Stimulated activated CD4-positive, alpha-beta T cell treated with anti-CD3 and anti-CD28 coated beads, Interleukin-15, amount 100 ng/mL, for 1 hour (primary cell): ENCODE results near the gene PCK2.

ENCODE experiments used
- DNase-seq, 2 donors: peaks; one replicate each; pipeline ENCODE4 v3.0.0-alpha.2; 2020; ENCODE audit warnings: low read depth in 1 of 2, low spot score in 1 of 2

Gene PCK2

DNA sequence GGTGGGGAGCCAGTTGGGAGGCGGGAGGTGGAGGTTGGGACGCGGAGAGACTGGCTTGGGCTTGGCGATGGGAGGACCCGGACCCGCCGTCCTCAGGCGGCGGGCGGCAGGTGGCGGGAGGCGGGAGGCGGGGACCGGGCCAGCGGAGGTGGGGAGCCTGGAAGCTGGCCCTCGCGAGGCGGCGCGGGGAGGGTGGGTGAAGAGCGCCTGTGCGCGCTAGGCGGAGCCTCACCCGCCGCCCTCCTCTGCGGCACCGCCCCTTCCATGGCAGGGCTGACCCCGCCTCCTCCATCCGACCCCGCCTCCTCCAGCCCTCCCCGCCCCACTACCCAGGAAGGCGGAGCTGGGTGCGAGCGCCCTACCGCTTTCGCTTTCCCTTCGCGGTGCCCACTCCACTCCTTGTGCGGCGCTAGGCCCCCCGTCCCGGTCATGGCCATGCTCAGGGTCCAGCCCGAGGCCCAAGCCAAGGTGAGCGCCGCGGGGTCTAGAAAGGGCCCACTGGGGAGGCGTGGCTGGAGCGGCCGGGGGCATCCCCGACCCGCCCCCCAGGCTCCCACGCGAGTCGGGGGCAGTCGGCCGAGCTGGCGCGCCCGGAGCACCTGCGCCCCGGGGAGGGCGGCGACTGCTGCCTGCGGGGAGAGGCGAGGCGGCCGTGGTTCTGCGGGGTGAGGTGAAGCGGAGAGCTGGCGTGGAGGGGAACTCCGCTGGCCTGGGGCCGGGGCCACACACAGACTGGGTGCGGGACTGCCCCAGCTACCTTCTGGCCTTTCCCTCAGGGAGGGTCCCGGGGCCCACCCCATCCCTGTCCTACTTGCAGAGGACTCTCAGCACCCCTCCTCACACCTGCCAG lies 41.9 kb downstream of the PCK2 start, which contains the start of gene PSME1:
TSS of gene PSME1 (plus strand) at position 361 of the 850 bp plus-strand sequence. CDS start at position 430, 69 bp downstream.
- DNase-seq, result peak; percentile 90 to 93

DNA sequence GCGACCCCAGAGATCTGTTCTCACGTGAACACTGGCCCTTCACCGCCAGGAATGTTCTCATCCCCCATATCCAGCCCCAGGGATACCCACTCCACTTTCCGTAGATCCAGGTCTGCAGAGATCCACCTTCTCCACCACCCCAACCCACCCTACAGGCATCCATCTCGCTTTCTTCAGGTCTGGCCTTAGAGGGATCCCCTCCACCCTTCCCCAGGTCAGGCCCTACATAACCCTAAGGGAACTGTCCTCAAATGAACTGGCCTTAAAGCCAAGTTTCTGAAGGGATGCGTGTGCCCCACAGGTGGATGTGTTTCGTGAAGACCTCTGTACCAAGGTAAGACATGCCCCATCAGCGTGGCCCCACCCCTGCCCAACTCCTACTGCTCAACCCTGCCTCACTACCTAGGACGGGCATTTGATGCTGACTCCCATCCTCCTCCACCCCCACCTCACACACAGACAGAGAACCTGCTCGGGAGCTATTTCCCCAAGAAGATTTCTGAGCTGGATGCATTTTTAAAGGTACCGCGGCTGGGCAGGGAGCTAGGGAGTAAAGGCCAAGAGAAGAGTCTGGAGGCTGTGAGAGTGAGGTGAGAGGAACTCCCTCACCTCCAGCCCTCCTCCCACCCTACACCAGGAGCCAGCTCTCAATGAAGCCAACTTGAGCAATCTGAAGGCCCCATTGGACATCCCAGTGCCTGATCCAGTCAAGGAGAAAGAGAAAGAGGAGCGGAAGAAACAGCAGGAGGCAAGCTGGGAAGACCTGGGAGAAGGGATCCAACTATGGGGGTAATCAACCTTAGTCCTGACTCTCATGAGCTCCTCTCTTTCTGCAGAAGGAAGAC lies 42.8 kb downstream of the PCK2 start:
- DNase-seq, result no peak

DNA sequence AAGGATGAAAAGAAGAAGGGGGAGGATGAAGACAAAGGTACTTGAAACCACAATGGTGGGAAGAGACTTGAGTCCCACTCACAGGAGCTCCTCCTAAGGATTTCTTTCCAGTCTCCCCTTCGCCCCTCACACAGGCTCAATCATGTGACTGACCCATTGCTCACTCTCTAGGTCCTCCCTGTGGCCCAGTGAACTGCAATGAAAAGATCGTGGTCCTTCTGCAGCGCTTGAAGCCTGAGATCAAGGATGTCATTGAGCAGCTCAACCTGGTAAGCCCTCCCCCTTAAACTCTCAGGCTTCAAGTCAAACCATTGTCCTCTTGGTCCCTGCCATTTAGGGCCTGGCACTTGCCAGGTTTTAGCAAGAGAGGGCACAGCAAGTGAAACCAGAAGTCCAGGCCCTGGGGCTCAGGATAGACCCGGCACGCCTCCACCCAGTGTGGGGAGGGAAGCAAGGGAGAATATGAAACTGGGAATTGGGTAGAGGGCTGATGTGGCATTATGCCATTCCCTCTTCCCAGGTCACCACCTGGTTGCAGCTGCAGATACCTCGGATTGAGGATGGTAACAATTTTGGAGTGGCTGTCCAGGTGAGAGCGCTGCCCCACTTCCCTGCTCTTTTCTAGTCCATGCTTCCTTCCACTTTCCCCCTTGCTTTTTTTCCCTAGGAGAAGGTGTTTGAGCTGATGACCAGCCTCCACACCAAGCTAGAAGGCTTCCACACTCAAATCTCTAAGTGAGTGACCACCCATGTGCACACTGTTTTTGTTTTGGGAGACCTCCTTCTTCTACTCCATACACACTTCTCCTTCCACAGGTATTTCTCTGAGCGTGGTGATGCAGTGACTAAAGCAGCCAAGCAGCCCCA lies 43.7 kb downstream of the PCK2 start:
- no peak for DNase-seq

DNA sequence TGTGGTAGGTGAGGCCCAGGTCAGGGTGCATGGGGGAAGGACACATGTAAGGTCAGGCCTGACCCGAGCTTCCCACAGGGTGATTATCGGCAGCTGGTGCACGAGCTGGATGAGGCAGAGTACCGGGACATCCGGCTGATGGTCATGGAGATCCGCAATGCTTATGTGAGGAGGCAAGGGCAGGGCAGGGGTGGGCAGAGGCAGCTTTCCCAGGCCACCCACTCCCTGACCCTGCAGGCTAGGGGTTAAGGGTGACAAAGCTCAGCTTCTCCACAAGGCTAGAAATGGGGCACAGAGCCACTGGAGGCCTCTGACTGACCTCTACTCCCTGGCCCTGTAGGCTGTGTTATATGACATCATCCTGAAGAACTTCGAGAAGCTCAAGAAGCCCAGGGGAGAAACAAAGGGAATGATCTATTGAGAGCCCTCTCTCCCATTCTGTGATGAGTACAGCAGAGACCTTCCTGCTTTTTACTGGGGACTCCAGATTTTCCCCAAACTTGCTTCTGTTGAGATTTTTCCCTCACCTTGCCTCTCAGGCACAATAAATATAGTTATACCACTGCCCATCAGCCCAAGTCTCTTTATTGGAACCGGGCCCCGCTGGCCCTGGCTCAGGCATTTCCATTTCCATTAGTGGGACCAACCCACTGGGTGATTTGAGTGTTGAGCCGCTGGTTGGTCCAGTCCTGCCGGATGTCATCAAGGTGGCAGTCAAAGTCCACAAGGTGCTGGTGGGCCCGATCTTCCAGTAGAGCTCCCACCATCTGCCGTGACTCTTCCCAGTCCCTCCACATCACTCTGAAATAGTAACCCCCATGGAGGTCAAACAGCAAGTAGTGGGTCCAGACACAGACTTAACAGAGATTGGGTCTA lies 44.5 kb downstream of the PCK2 start:
- DNase-seq, result no peak

DNA sequence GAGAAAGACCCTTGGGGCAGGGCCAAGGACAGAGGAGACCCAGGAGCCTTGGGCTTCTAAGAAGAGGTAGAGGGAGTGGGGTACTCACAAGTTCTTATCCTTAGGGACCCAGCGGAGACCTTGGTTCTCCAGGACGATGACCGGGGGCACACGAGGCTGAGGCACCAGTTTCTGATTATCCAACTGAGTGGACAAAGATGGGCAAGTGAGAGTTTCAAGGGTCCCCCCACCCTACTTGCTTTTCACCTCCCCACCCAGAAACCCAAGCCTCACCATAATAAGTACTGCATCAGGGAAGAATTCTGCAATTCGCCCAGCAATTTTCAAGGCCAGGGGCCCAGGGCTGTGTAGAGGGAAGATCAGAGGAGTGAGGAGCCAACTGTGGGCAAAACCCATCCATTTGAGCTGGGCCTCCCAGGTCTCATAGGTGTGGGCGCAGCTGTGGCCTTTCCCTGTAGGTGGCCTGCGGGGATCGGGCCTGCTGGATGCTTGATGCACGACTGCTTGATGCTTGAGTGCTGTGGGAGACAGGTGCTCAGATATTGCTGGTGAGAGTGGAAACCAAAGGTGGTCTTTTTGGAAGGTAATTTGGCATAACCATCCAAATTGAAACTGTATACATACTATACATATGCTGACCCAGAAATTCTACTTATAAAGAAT lies 45.3 kb downstream of the PCK2 start:
- no peak for DNase-seq

DNA sequence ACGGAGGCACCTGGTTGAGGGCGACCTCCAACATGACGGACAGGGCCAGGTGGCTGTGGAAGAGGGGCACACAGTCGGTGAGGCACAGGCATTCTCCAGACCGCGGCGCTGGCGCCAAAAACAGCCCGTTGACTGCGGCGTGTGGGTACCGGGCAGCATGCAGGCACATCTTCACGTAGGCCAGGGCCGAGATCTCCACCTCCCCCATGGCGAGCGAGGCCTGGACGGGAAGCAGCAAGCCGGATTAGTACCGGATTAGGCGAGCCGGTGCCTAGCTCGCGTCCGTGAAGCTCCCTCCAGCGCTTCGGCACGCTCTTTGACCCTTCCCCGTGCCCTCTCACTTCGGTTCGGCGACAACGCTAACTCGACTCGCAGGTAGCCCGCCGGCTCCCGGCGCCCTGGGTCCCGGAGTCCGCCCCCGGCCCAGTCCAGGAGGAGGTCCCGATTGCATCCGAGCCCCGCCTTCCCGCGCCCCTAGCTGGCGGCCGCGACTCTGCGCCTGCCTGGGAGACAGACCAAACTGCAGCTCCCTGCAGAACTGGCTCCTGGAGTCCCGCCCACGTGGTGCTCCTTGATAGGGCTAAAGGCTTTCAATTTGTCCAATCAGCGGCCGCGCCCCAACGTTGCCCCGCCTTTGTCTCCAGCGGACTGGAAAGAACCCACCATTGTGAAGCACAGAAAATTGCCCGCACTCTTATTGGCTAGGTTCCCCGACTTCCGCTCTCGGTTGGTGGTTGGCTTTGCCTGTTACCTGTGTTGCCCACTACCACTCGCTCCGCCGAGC lies 47.2 kb downstream of the PCK2 start, which contains the start of gene EMC9:
TSS of gene EMC9 (minus strand) at position 495 of the 784 bp plus-strand sequence. CDS start at position 208, 287 bp downstream.
- DNase-seq, result peak; percentile 97 to 98

DNA sequence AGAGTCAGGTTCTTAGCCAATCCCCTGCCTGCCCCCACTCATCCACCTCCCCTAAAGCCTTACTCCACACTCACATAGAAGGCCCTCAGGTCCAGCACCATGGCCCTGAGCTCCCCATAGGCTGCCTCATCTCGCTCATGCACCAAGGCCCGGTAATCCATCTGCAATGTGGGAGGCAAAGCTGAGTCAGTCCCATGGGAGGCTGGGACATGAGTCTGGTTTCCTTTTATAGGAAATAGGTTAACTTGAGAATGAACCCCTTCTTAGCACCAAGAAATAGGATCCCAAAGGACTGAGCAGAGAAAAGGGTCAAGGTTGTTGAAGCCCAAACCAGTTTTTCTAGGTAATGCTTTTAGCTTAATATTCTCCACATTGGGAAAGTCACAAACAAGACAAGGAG lies 49.4 kb downstream of the PCK2 start:
- no peak for DNase-seq

DNA sequence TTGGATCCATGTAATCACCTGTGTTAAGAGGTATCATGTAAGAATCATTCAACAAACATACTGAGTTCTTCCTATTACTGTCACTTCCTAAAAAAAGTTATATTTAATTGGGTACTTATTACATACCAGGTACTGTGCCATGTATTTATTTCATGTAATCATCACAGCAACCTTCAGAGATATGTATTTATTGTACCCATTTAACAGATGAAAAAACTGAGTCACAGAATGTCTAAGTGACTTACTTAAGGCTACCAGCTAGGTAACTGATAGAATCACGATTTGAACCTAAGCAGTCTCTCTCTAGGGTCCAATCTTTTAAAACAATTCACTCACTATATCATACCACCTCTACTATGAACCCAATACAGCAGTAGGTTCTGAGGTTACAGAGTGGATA lies 50.3 kb downstream of the PCK2 start:
- DNase-seq, result no peak

DNA sequence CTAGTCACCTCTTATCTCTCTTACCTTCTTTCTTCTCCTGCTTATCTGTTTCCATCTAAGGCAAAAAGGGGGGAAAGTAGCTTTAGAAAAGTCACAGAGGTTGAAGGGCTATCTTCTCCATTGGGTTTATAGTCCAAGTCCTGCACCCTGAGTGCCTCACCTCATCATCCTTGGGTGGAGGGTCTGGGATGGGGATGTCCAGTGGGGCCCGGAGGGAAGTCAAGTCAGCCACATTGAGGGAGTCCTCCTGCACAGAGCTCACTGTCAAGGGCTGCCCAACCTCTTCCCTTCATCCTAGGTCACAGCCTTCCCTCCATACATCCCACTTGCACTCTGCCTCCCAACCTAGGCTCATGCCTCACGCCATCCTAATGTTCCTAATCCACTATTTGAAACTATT lies 51.1 kb downstream of the PCK2 start:
- no peak for DNase-seq

DNA sequence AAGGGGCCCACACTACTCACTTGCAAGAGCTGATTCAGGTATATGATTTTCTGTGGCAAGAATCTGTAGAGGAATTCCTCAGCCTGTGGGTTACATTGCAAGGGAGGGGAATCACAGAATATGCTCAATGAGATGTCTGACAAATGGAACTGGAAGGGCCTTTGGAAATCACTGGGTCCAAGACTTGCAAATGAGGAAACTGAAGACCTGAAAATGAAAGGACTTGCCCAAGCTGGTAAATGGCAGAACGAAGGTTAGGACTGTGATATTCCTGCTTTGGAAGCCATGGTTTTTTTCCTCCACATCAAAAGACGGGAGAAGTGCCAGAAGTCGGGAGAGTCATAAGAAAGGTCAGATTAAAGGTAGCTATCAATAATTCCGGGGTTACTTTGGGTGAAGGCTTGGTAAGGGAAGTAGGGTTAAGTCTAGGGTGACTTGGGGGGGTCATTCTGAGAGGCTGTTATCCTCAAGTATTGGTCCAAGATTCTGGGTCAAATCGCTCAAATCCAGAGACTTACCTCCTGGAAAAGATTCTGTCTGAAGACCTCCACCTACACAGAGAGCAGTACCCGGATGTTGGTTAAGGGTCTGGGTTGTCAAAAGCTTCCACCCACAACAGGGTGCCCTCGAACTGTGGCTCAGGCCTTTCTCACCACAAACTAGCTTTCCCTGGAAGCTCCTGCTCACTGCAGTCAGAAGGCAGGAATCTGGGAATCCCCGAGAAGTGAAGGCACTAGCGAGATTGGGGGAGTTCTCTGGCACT lies 51.8 kb downstream of the PCK2 start:
- DNase-seq, result no peak

DNA sequence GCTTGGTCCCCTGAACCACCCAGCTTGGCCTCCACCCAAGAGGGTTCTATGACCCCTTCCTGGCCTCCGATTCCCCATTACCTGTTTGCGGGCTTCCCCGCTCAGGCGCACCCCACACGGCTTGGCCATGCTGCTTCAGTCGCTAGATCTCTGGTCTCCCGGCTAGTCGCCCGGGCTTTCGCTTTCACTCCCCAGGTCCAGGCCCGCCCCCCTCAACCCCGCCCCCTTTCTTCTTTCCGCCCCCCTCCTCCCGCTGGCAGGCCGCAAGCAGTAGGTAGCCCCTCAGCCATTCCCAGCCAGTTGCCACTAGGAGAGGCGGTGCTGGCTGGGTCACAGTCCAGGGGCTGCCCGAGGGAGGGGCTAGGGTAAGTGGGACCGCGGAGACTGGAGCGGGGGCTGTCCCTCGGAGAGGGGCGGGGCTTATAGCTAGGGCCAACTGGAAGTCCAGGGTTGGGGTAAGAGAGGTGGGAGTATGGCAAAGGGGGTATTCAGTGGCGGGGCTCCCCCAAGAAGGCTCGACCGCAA lies 52.4 kb downstream of the PCK2 start, which contains the start of gene PSME2:
TSS of gene PSME2 (minus strand) at position 158 of the 525 bp plus-strand sequence. CDS start at position 129, 29 bp downstream.
- peak; percentile 61 to 63 for DNase-seq

DNA sequence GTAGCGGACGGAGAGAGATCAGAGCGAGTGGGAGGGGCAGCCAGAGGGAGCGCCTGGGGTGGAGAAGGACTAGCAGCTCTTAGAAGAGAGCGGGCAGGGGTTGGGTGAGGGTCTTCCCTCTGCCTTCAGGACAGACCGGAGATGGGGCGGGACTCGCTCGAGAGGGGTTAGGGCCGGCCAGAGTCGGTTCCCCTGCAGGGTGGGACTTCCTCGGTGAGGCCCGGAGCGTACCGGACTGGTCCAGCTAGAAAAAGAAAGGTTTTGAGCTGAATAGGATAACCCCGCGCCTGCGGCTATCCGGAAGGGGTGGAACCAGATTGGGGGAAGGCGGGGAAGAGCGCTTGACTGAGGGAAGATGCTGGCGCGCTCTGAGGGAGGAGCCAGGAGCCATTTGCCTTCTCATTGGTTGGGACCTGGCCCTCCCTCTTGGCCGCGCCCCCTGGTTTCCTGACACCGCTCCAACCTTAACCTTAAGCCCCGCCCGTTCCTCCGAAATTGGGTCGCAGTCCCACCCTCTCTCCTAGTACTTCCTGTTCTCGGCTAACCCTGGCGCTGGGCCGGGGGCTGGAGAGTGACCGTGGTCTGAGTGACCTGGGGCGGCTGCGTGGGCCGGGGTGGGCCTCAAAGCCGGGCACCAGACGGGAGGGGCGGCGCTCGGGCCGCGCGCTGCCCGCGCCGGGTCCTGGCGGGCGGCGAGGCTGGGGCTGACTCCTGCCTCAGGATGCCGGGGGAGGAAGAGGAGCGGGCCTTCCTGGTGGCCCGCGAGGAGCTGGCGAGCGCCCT lies 53.1 kb downstream of the PCK2 start, which contains the start of gene RNF31:
TSS of gene RNF31 (plus strand) at position 521 of the 783 bp plus-strand sequence. CDS start at position 722, 201 bp downstream.
- DNase-seq, result peak; percentile 91 to 94

DNA sequence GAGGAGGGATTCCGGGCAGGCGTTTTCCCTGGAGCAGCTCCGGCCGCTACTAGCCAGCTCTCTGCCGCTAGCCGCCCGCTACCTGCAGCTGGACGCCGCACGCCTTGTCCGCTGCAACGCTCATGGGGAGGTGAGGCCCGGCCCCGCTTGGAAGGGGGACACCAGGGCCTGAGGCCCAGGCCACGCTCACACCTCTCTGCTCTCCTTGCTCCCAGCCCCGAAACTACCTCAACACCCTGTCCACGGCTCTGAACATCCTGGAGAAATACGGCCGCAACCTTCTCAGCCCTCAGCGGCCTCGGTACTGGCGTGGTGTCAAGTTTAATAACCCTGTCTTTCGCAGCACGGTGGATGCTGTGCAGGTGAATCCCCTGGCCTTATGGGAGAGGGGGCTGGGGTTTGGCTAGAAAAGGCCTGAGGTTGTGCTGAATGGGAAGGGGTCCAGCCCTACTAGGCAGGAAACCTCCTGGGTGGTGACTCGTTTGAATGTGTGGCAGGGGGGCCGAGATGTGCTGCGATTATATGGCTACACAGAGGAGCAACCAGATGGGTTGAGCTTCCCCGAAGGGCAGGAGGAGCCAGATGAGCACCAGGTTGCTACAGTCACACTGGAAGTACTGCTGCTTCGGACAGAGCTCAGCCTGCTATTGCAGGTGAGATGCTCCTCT lies 53.8 kb downstream of the PCK2 start:
- DNase-seq, result no peak

DNA sequence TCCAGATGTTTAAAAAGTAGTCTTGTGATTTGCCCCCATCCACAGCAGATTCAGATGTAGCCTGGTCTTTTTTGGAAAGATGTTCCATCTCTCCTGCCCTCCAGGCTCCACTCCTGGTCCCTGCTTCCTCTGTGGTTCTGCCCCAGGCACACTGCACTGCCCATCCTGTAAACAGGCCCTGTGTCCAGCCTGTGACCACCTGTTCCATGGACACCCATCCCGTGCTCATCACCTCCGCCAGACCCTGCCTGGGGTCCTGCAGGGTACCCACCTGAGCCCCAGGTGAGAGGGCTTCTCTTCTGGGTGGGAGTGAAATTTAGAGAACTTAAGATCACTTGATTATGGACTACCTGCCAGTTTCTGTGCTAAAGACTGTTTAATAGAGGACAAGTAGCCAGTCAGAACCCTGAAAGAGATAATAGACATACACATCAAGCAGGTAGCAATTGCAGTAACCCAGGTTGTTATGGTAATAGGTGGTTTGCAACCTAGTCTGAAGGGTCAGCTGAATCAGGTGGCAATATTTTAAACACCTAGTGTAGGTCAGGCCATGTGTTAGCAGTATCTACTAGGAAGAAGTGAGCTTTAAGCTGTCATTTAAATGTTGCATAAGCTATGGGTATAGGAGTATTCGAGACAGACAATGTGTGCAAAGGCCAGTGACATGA lies 55.3 kb downstream of the PCK2 start:
- no peak for DNase-seq

DNA sequence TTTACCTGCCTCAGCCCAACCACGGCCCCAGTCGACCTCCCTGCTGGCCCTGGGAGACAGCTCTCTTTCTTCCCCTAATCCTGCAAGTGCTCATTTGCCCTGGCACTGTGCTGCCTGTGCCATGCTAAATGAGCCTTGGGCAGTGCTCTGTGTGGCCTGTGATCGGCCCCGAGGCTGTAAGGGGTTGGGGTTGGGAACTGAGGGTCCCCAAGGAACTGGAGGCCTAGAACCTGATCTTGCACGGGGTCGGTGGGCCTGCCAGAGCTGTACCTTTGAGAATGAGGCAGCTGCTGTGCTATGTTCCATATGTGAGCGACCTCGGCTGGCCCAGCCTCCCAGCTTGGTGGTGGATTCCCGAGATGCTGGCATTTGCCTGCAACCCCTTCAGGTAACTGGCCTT lies 56.0 kb downstream of the PCK2 start:
- no peak for DNase-seq

DNA sequence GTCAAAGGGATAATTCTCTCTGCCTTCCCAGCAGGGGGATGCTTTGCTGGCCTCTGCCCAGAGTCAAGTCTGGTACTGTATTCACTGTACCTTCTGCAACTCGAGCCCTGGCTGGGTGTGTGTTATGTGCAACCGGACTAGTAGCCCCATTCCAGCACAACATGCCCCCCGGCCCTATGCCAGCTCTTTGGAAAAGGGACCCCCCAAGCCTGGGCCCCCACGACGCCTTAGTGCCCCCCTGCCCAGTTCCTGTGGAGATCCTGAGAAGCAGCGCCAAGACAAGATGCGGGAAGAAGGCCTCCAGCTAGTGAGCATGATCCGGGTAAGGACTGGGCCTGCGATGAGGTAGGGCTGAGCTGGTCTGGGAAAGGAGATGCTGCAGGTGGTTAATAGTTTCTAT lies 56.5 kb downstream of the PCK2 start:
- DNase-seq, result no peak
